GM18873 (cell line): ENCODE results near the gene TRIM46.

Source experiments
- ATAC-seq: cut with Tn5 transposase; IDR thresholded peaks from one replicate; pipeline ENCODE4 v1.9.1; 2021; ENCODE audit warnings: mild to moderate bottlenecking, moderate library complexity, moderate number of reproducible peaks; ENCODE audit not compliant: unreplicated experiment, low FRiP score

Gene TRIM46

DNA sequence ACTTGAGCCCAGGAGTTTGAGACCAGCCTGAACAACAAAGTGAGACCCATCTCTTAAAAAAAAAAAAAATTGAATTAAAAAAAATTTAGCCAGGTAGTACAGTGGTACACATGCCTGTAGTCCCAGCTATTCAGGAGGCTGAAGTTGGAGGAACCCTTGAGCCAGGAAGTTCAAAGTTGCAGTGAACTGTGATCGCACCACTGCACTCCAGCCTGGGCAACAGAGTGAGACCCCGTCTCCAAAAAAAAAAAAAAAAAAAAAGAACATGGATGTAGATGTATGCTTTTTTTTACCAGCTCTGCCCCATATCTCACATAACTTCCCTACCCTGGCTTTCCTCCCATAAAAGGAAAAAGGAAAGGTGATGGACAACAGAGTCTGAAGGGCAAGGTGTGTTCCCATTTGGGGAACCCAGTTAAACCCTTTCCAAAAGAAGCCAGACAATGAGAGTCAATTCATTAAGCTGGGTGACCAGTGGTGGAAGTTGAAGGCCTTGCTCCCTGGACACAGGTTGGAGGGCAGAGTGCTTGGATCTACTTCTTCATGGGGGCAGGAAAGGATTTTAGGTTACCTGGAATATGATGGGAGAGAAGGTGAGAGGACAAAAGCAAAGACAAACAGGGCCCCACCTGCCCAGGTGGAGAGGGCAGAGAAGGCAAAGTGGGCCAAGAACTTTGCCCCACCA is 3.4 kb upstream of the TRIM46 start:
- ATAC-seq, result no peak

DNA sequence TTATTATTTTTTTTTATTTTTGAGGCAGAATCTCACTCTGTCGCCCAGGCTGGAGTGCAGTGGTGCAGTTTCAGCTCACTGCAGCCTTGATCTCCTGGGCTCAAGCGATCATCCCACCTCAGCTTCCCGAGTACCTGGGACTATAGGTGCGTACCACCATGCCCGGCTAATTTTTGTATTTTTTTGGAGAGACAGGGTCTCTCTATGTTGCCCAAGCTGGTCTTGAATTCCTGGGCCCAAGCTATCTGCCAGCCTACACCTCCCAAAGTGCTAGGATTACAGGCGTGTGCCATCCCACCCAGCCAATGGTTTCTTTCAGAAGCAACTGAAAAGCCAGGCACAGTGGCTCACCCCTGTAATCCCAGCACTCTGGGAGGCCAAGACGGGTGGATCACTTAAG is 2.8 kb upstream of the TRIM46 start:
- ATAC-seq, result no peak

DNA sequence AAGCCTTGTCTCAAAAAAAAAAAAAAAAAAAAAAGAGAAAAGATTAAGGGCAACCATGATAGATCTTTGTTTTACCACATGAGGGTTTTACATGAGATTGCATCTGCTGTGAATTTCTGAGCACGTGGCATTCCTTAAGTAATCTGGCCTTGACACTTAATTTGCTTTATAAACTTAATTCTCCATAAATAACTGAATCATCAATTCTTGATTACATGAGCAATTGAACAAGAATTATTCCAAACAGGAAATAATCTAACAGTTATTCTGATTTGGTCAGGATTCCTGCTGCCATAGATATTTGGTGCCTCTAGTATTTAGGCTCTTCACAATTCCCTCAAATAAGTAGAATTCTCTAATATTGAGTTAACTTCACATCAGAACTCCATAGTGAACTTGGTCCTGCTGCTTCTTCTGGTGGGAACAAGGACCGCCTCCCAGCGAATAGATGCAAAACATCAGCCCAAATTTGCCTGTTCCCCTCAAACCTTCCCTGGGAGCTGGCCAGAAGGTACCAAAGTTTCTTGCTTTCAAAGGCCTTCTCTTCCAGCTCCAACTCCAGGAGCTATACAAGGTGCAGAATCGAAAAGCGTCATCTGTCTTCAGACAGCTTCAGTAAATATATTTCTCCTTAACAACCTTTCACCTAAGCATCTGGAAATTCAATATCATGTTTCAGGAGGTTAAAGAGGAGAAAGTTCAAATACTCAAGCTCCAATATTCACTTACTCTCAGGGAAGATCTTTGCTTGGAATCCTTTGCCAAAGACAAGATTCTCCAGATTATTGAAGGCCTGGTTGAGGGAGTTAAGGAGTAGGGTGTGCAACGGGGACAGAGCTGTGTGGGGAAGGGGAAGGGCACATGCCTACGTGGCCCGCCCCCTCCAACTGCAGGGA is 1.6 kb upstream of the TRIM46 start:
- ATAC-seq, result no peak

DNA sequence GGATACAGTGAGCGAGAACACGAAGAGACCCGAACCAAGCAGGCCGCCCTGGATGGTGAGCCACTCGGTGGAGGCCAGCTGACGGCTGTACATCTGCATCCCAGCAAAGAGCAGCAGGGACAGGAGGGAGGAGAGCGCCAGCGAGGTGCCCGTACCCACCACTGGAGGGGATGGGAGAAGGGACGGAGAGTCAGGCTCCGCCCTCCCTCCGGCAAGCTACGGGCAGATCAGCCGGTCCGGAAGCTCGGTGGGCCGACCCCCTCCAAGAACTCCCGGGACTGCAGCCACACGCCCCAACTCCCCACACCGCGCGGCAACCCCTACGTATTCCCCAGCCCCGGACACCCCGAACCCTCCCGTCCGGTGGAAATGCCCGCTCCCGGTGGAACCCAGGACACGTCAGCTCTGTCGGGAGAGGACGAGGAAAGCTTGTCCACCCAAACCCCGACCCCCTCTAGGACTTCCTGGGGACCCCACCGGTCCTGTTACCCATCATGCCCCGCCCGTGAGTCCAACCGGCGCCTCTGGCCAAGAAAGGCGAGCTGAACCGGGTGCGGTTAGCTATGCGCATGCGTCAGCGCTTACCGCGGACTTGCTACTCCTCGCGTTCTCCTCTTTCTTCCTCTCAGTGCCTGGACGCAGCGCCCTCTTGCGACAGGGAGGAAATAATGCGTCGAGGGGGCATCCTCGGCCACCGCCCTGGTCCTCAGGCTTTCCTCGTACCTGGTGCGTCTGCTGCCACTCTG is 744 bp upstream of the TRIM46 start, which contains the start of gene KRTCAP2:
TSS of gene KRTCAP2 (minus strand) at position 573 of the 746 bp plus-strand sequence. CDS start at position 493, 80 bp downstream.
- peak; percentile 64 for ATAC-seq

DNA sequence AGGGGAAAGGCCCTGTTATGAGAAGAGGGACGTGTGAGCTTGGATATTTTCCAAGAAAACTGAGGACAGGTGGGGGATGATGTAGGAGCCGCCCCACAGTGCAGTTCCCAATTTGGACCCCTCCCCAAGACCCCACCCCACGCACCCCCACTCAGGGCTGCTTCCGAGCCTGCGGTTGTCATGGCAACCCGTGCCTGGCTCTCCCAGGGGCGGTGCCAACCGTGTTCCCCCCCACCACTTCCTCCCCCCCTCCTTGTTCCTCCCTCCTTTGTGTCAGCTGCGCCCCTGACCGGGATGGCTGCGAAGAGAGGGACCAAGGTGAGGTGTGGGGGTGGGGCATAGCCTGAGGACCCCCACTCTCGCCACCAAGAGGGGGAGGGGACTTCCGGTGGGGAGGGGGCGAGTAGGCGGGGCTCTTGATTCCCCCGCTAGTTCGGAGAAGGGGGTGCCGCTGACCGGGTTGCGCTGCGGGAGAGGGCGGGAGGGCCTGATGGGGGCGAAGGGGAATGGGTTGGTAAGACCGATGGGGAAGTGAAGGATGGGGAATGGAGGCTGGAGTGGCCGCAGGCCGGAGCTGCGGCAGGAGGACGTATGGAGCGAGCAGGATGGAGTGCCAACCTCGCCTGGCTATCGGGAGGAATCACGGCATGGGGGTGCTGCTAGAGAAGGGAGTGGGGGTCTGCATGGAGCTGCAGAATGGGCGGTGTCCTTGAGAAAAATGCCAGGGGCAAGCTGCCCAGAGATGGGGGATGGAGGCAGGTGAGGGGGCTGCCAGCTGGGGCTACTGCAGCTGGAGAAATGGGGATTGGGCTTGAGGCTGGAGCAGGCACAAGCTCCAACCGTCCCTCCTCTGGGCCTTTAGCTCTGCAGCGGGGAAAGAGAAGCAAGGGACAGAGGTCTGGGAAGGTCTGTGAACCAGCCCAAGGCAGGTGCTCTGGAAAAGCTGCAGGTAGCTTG is 953 bp downstream of the TRIM46 start:
- no peak for ATAC-seq

DNA sequence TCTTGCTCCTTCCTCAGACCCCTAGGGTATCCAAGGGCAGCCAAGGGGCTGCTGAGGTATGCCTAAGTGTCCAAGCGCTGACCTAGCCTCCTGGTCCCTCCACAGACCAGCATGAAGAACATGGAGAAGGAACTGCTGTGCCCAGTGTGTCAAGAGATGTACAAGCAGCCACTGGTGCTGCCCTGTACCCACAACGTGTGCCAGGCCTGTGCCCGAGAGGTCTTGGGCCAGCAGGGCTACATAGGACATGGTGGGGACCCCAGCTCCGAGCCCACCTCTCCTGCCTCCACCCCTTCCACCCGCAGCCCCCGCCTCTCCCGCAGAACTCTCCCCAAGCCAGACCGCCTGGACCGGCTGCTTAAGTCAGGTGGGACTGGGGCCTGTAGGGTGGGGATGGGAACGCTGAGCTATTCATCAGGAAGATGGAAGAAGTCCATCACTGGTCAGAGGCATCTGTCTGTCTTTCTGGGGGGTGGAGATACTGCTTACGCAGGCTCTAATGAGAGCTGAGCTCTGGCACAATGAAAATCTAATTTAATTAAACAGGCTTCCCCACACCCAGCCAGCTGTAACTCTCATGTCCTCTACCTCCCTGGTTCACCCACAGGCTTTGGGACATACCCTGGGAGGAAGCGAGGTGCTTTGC is 1.8 kb downstream of the TRIM46 start:
- ATAC-seq, result no peak

DNA sequence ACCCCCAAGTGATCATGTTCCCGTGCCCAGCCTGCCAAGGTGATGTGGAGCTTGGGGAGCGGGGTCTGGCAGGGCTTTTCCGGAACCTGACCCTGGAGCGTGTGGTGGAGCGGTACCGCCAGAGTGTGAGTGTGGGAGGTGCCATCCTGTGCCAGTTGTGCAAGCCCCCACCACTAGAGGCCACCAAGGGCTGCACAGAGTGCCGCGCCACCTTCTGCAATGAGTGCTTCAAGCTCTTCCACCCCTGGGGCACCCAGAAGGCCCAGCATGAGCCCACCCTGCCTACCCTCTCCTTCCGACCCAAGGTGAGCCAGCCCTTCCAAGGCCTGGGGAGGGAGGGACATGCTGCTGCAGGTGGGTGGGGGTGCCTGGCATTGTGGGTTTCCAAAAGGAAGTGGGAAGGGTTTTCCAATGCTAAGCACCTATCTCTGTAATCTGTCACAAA is 2.3 kb downstream of the TRIM46 start:
- no peak for ATAC-seq

DNA sequence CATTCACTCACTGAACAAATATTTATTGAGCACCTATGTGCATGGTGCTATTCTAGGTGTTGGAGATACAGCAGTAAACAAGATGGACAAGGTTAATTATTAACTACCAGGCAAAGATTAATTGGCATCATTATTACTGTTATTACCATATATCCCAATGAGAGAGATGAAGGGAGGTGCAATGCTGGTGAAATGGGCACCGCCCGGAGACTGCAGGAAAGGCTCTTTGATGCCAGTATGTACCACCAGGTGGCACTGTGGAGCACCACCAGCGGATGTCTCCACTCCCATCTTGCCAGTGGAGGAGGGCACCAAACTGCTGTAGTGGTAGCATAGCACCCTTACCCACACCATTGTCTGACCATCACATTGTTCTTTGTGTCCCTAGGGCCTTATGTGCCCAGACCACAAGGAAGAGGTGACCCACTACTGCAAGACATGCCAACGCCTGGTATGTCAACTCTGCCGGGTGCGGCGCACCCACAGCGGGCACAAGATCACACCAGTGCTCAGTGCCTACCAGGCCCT is 3.0 kb downstream of the TRIM46 start:
- ATAC-seq, result no peak

DNA sequence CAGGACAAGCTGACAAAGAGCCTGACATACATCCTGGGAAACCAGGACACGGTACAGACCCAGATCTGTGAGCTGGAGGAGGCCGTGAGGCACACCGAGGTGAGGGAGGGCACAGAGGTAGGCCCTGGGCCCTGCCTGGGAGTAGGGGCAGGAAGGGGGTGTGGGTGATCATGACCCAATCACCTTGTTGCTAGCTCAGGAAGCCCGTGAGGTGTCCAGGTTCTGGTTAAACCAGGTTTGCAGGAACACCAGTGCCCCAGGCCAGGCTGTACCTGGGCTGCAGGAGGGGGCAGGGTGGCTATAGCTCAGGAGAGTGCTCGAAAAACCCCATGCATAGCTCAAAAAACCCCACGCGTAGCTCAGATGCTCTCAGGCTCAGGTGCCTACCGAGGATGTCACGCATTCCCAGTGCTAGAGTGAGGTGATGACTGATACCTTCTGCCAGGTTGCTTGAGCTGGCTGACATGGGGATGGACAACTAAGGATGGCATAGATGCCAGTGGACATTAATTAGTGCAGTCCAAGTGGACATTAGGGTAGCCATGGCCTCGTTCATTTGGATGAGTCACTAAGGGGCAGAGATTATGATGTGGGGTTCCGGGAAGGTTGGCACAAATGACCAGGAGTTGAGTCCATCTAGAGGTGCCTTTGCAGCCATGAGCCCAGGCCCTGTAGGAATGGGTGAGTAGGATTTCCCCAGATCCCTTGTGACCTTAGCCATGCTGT is 3.7 kb downstream of the TRIM46 start:
- ATAC-seq, result no peak

DNA sequence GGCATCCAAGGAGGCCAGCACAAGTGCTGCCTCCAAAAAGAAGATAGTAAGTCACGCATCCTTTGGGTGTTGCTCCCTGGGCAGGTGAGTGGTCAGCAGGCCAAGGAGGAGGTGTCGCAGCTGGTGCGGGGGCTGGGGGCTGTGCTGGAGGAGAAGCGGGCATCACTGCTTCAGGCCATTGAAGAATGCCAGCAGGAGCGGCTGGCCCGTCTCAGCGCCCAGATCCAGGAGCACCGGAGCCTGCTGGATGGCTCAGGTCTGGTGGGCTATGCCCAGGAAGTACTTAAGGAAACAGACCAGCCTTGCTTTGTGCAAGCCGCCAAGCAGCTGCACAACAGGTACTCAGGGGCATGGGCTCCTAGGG is 4.3 kb downstream of the TRIM46 start:
- no peak for ATAC-seq

DNA sequence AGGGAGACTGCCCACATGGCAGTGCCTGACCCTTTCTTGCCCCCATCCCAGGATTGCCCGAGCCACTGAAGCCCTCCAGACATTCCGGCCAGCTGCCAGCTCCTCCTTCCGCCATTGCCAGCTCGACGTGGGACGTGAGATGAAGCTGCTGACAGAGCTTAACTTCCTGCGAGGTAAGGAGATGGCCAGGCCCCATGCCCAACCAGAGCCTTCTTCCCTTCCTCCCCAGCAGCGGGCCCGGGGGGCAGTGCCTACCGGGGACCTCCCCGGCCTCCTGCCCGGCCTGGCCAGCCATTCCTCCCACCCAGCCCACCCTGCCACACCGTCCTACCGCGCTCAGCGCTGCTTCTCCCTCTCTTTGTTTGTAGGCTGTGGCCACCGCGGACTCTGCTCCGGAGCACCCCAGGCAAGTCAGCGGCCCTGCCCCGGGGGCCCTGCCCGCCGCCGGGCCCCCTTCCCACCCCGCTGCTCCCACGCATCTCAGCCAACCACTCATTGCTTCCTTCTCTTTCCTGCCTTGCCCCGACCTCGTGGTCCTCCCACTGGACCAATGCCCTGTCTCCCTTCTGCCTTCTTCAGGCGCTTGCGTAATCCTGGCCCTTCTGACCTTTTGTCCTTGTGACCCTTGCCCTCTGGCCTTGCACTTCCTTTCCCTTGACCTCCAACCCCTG is 4.9 kb downstream of the TRIM46 start:
- no peak for ATAC-seq

DNA sequence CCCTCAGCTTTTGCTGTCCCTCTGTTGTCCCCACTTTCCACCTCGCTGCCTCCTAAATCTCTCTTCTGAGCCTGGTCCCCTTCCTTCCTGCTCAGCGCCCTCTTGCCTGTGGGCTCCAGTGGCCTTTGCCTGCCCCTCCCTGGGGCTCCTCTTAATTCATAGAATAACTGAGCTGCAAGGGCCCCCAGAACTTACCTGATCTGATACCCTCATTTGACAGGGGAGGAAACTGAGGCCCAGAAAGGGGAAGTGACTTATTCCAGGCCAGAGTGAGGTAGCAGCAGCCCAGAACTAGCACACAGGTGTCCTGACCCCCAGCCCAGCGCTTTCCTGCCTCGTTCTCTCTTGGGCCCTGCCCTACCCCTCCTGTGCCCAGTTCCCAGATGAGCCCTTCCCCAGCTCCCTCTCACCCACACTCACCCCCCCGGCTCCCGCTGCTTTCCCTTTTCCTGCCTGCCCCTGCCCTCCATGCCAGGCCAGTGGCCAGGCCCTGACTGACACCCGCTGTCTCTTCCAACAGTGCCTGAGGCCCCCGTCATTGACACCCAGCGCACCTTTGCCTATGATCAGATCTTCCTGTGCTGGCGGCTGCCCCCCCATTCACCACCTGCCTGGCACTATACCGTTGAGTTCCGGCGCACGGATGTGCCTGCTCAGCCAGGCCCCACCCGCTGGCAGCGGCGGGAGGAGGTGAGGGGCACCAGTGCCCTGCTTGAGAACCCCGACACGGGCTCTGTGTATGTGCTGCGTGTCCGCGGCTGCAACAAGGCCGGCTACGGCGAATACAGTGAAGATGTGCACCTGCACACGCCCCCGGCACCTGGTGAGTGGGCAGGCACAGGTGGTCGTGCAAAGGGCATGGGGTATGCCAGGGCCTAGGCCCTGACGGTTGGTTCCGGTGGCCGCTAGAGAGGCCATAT is 5.7 kb downstream of the TRIM46 start:
- ATAC-seq, result no peak

DNA sequence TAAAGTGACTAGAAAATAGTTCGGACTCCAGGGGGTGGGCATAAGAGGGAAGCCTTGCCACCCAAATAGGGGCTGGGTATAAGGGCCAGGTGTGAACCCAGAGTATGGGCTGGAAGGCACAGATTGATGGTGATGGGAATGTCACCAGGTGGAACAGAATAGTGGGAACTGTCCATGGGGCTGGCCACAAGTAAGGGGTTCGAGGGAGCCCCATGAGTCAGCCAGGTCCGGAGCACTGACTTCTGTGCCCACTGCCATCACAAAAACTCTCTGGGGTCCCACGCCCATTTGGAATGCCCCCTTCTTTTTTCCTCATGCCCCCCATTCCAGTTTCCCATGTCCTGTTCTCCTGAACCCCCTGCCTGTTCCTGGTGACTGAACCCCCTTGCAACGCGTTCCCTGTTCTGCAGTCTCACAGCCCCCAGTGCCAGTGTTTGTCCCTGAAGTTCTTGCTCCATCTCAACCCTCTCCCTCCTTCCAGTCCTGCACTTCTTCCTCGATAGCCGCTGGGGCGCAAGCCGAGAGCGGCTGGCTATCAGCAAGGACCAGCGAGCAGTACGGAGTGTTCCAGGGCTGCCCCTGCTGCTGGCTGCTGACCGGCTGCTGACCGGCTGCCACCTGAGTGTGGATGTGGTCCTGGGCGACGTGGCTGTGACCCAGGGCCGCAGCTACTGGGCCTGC is 7.9 kb downstream of the TRIM46 start:
- no peak for ATAC-seq

DNA sequence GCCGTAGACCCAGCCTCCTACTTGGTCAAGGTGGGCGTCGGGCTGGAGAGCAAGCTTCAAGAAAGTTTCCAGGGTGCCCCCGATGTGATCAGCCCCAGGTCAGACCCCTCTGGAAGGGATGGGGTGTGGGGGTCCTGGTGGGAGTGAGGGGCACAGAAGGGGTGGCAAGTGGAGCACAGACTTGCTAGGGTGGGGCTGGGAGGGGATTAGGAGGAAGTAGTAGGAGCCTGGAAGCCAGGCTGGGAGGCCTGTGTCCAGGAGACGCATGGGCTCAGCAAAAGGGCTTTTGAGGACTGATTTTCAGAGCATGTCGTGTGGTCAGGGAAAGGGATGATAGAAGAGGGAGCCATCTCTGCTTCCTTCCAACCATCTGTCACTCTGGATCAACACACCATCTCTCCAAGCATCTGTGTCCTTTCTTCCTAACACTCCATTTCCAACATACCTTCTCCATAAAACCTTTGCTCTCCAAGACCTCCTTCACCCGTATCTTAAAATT is 8.5 kb downstream of the TRIM46 start:
- no peak for ATAC-seq

DNA sequence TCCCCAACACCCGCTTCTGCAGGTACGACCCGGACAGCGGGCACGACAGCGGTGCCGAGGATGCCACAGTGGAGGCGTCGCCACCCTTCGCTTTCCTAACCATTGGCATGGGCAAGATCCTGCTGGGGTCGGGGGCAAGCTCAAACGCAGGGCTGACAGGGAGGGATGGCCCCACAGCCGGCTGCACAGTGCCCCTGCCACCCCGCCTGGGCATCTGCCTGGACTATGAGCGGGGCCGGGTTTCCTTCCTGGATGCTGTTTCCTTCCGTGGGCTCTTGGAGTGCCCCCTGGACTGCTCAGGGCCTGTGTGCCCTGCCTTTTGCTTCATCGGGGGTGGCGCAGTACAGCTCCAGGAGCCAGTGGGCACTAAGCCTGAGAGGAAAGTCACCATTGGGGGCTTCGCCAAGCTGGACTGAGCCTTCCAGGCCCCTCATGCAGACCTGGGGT is 10.1 kb downstream of the TRIM46 start:
- ATAC-seq, result no peak

DNA sequence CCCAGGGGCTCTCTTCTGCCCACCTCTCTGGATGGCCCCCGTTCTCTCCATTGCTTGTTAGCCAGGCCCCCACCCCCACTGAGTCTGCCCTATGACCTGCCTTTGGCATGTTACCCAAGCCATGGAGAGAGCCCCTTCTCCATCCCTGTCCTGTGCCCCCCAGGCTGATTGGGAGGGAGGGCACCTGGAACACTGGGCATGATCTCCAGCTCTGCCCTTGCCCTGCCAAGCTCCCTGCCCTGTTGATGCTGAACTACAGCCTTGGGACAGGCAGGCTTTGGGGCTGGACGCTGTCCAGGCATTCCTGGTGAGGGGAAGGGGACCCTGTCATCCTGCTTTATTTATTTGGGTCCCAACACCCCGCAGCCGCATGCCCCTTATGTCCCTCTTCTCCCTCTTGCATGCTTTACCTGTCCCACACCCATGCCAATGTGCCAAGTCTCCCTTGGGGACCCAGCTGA is 10.7 kb downstream of the TRIM46 start:
- no peak for ATAC-seq
